ENCODE measurements around the gene TSC22D1.

Gene TSC22D1

DNA sequence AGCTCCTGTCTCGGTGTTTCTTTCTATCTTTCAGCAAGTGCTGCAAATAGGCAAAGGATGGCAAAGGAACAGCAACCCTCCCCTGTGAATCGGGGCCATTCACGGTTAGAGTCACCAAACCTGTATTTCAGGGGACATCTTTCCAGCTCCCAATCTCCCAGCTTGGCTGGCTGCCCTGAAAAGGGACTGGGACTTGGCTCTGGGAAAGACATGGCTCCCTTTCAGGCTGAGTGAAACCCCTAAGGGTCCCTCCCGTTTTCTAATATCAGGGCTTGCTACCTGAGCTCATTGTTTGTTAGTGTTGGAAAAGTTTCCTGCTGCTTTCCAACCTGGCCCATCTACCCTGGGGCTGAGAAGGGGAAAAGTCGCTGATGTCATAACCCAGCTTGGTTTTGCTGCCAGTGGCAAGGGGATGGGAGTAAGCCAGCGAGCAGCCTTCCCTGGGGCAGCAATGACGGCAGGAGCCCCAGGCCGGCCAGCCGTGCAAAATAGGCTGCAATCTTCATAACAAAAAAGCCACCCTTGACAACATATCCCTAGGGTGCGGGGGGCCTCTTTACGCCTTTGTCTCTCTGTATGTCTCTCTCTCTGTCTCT lies 172.6 kb downstream of the TSC22D1 start:
- no peak for DNase-seq
- in situ Hi-C loops (cut with HindIII; ENCODE audit: low pct_ligation_motif_present, low pct_unique_long_range_greater_than_20kb, low sequenced_read_pairs), result no loop called here

DNA sequence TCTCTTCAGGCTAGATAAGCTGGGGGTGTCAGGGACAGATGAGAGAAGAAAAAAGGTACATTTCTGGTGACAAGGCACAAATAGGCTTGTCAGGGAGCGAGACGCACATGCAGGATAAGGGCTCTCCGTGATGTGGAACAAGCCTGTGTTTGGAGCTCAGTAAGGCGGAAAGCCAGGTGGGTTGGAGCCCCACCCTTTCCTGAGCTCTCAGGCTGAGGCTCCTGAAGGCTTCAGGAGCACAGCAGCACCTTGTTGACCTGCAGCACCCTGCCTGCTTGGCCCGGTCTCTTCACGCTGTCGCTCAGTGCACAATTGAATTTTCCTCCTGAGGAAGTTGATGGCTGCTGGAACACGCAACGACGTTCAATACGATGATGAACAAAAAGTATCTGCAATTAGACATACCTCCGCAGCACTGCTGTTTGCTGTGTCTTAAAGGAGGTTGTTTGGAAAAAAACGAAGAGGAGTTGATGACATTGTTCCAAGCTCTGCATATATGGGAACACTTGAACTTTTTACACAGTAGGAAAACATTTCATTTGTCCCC lies 173.2 kb downstream of the TSC22D1 start:
- DNase-seq, result no peak
- in situ Hi-C loops (cut with HindIII; ENCODE audit: low pct_ligation_motif_present, low pct_unique_long_range_greater_than_20kb, low sequenced_read_pairs), result no loop called here

DNA sequence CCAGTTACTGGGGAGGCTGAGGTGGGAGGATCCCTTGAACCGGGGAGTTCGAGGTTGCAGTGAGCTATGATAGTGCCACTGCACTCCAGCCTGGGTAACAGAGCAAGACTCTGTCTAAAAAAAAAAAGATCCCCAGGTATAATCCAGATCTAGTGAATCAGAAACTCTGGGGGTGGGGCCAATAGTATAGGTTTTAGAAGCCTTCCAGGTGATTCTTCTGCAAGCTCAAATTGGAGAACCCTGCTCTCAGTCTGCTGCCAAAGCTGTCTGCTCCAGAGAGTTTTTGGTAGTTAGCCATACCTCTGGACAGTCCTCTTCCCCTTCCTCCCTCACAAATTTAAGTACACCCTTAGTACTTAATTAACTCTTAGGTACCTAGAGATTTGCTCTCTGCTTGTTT lies 174.6 kb downstream of the TSC22D1 start:
- no peak for DNase-seq
- in situ Hi-C loops (cut with HindIII; ENCODE audit: low pct_ligation_motif_present, low pct_unique_long_range_greater_than_20kb, low sequenced_read_pairs), result no loop called here

DNA sequence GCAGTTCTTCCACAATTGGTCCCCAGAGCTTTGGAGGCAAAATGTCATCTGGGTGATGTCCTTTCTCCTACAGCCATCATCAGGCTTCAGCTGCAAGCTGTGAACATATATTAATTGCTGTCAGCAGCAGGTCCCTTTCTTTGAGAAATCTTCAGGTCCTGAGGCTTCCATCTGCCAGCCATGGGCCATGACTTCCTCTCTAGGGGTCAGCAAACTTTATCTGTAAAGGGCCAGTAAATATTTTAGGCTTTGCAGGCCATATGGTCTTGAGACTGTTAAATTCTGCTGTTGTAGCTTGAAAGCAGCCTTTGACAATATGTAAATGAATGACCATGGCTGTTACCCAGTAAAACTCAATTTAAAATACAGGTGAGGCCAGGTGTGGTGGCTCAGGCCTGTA lies 175.4 kb downstream of the TSC22D1 start:
- in situ Hi-C loops (cut with HindIII; ENCODE audit: low pct_ligation_motif_present, low pct_unique_long_range_greater_than_20kb, low sequenced_read_pairs), result no loop called here
- DNase-seq, result no peak

DNA sequence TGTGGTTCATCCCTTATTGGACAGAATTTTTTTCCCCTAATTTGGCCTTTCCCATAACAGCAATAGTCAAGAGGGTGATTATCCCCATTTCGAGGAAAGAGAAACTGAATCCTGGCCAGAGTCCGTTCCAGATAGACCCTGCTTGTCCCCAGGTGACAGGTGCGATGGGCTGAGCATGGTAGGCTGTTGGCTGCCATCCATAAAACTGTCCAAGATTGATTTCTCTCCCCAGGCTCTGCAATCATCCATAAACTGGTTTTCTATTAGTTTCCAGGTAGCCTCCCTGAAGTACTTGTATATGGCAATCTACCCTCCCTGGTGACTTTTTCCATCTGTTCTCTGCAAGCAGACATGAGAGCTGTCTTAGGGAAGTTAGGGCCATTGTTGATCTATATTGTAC lies 177.1 kb downstream of the TSC22D1 start:
- no peak for DNase-seq

DNA sequence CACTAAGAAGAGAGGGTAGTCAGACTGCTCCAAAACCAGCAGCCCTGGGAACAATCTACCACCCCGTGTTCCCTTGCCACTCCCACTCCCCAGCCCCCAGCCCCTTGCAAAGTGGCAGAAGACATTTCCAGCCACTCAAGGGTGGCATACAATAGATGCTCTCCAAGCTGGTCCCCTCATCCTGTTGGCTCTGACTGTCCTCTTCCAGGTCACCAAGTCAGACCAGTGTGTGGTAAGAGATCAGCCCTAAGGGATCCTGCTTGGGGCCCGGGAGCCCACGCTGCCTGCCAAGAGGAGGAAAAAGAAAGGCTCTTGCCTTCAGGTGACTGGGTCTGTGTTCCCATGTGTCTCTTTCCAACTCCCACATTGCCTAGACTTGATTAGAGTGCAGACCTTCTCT lies 177.5 kb downstream of the TSC22D1 start:
- no peak for DNase-seq
- in situ Hi-C loops (cut with HindIII; ENCODE audit: low pct_ligation_motif_present, low pct_unique_long_range_greater_than_20kb, low sequenced_read_pairs), result no loop called here

More for the DNA sequence above, 177.1 kb downstream of the TSC22D1 start:
- in situ Hi-C loops (cut with HindIII; ENCODE audit: low pct_ligation_motif_present, low pct_unique_long_range_greater_than_20kb, low sequenced_read_pairs), result no loop called here

DNA sequence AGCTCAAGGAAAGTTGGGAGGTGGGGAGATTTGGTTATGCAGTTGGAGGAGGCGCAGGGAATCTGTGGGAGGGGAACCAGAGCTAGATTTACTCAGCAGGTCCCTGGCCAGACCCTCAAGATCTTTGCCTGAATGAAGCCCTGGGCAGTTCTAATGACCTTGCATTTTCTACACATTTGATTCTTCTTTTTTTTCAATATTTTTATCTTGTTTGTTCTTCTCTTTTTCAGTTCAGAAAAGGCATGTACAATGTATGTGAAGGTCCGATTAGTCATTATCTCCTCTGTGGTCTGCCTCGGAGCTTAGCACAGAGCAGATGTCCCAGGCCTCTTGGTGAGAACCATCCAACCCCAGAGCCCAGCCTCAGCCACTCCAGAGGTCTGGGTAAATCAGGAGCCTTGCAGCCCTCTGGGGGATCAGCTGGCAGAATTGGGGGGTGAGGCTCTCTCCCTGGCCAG lies 178.3 kb downstream of the TSC22D1 start:
- in situ Hi-C loops (cut with HindIII; ENCODE audit: low pct_ligation_motif_present, low pct_unique_long_range_greater_than_20kb, low sequenced_read_pairs), result no loop called here
- DNase-seq, result no peak

DNA sequence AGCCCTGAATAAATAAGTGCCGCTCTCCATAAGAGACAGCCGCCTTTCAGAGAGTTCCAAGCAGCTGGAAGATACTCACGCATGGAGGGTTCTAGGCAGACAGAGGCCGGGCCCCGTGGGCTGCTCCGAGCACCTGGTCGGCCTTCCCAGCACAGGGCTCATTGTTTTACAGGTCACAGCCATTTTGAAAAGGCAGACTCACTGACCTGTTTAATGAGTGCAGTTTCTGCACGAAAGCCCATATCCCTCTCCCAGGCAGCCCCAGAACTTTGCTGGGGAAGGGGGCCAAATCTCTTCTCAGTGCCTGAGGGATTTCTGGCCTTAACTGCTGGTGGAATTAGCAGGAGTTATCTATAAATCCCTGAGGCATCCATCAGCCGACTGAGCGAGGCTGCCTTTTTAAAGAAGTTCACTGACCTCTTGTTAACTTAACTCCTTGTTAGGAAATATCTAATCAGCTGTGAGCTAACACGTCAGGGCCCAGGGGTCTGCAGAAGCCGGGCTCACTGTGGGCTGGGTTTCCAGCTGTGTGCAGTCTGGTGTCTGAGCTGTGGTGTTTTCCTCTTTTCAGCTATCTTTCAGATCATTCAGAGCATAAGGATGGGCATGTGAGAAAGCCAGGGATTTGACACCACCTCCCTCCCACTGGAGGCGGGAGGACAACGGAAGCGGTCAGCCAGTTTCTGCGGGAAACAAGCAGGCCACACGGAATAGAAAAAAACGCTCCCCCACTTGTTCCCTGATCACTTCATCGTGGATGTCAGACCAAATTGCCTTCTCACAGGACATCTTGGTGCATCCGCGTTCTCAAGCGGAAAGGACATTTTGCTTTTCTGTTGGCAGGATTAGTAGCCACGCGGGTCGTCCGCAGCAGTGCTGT lies 179.2 kb downstream of the TSC22D1 start:
- DNase-seq, result no peak
- in situ Hi-C loops (cut with HindIII; ENCODE audit: low pct_ligation_motif_present, low pct_unique_long_range_greater_than_20kb, low sequenced_read_pairs), result no loop called here

DNA sequence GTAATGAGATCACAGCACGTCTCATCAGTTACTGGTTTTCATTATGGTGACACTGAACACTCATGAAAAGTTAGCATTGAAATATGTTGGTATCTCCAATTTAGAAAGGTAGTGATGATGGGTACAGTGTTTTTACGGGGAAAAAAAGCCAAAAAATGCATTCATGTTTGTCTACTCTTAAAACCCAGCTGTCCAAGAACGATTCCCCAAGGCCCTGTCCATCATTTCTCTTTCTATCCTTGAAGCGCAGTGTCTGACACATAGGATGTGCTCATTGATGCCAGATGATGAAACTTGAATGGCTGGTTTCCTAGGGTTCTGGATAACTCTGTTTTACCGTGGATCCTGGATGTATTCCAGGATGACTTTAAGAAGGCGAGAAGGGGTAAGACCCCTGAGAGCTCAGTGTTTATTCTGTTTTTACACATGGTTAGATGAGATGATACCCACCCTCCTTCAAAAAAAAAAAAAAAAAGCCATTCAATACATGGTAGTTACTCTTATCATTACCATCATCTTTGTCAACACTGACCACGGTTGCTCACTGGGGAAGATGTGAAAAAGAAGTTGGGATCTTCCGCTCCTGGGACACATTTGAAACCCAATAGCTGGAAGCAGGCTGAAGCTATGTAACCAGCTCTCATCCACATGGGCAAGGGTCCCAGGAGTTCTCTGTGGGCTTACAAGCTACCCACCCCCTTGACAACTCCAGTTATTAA lies 180.0 kb downstream of the TSC22D1 start:
- DNase-seq, result no peak
- in situ Hi-C loops (cut with HindIII; ENCODE audit: low pct_ligation_motif_present, low pct_unique_long_range_greater_than_20kb, low sequenced_read_pairs), result no loop called here

DNA sequence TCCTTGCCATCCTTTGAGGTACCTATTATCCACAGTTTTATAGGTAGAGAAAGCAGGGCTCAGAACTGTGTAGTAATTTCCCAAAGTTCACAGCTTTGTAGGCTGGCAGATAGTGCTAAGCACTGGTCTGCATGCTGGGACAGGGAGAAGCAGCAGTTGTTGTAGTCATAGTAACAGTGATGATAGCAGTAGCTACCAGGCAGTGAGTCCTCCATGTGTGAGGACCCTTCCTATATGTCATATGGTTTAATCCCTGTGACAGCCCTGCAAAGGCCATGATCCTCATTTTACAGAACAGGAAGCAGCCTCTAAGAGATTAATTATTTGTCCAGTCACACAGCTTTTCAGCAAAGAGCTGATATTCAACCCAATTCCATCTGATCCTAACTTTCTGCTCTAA lies 181.5 kb downstream of the TSC22D1 start:
- in situ Hi-C loops (cut with HindIII; ENCODE audit: low pct_ligation_motif_present, low pct_unique_long_range_greater_than_20kb, low sequenced_read_pairs), result no loop called here
- DNase-seq, result no peak

DNA sequence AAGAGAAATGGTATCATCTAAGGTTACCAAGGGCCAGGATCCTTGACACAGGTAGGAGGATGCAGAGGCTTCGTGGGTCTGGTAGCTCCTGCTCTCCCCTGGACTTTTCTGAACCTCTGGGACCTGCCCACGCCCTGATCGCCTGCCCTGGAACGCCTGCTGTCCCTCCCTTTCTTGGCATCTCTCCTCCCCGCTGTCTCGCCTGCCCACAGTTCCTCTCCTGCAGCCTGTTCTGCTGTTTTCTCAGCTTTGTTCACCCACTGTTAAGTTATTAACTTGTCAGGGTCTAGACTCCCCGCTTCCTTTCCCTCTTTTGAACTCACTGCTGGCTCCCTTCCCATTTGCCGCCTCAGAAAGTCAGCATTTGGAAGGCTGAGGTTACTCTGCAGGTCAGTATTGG lies 182.7 kb downstream of the TSC22D1 start:
- in situ Hi-C loops (cut with HindIII; ENCODE audit: low pct_ligation_motif_present, low pct_unique_long_range_greater_than_20kb, low sequenced_read_pairs), result no loop called here

DNA sequence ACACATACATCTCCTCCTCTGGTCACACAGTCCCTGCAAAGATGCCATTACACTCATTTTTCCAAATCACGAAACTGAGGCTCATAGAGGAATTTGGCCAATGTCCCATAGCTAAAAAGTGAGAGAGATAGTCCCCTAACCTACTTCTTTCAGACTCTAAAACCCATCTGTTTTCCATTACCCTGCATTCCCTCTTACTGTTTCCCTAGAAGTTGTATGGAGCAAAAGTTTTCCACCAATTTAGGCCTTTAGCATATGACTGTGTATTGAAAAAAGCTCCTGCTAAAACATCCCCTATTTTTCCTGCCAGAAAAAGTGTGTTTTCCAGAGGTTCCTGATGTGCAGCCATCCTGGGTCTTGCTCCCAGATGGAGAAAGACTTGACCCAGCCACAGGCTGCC lies 186.3 kb downstream of the TSC22D1 start:
- in situ Hi-C loops (cut with HindIII; ENCODE audit: low pct_ligation_motif_present, low pct_unique_long_range_greater_than_20kb, low sequenced_read_pairs), result no loop called here
- DNase-seq, result no peak

More for the DNA sequence above, 182.7 kb downstream of the TSC22D1 start:
- peak; percentile 34 for DNase-seq

DNA sequence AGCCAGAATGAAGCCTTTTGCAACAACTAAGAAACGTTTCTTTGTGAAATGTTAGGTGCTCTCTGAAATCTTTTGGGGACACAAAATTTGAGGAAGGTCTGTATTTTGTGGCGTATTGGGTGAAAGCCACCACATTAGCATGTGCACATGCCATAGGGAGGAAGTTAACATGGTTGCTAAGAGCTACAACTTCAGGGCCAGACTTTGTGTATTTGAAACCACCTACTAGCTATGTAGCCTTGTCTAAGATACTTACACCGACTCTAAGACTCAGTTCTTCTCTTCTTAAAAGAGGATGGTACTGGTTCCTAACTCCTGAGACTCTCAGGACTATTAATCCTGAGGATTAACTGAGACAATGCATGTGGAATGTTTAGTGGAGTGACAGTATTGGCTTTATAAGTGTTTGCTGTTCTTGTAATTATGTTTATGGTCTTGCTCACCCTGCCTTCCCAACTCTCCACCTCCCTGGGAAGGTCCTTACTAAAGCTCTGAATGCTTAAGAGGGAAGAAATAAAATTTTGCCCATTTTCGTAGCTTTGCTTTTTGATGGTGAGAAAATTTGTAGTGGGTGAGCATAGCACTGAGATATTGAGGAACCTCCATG lies 187.0 kb downstream of the TSC22D1 start:
- DNase-seq, result no peak
- in situ Hi-C loops (cut with HindIII; ENCODE audit: low pct_ligation_motif_present, low pct_unique_long_range_greater_than_20kb, low sequenced_read_pairs), result no loop called here

DNA sequence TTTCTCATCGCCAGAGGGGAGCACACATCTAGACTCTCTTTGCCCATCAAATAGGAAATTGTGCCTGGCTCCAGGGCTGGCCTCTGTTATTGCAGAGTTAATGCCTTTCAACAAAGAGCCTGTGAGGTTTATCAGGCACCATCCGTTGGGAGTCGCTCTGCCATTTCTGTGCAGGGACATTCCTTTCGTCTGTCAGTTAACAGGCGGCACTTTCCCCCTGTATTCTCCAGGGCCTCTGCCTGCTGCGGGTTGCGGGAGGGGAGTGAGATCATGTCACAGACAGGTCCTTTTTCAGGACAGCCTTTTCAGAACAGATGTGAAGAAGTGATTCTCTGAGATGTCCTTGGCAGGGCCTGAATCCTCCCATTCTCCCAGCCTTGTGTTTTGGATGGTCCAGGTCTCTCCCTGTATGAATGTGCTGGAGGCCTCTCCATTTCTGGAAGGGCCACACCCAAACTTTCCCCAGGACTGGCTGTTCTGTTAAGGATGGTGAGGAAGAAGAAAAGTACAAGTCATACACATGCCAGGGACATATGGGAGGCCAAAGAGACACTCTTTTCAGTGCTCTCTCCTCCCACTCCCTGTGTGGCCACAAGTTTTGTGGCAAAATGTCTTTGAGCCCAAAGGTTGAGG lies 187.6 kb downstream of the TSC22D1 start:
- DNase-seq, result no peak
- in situ Hi-C loops (cut with HindIII; ENCODE audit: low pct_ligation_motif_present, low pct_unique_long_range_greater_than_20kb, low sequenced_read_pairs), result no loop called here

DNA sequence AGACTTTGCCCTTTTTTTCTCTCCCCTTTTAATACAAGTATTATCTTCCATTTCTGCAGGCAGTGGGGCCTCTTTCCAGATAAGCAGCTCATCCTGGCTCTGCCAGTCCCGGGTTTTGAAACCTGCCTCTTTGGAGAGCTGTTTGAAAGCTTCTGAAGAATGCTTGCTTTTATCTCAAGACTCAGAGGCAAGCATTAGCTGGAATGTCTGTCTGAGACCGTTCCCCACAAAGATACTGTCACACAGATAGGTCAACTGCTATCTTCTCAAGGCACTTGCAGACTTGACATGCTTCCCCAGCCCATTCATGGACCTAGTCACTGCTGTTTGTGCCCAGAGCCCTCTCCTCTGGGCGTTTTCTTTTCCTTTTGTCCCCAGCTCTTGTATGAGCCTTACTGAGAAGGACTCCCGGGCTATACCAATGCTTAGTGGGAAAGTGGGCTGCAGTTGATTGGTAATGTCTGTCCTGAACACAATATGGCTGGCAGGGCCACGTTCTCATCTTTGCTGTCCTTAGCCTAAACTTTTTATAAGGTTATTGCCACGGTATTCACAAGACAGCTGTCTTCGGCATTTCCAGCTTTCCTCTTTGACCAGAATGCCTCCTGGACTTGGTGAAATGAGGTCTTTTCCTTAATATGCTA lies 189.1 kb downstream of the TSC22D1 start:
- no peak for DNase-seq
- in situ Hi-C loops (cut with HindIII; ENCODE audit: low pct_ligation_motif_present, low pct_unique_long_range_greater_than_20kb, low sequenced_read_pairs), result no loop called here

DNA sequence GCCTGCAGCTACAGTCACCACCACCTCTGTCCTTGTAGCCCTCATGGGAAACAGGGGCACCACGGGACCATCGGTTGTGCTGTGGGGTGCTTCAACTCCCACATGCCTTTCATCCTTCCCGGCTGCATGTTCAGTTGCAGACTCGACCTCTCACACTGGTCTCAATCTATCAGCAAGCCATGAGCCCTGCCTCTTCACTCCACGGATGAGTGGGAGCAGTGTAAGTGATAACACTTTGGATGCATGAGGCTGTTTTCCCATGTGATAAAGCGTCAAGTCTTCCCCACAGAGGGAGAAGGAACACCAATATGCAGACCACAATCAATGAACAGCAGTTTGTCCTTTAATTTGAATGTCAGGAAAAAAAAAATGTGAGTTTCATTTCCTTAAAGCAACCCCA lies 190.3 kb downstream of the TSC22D1 start:
- DNase-seq, result no peak

DNA sequence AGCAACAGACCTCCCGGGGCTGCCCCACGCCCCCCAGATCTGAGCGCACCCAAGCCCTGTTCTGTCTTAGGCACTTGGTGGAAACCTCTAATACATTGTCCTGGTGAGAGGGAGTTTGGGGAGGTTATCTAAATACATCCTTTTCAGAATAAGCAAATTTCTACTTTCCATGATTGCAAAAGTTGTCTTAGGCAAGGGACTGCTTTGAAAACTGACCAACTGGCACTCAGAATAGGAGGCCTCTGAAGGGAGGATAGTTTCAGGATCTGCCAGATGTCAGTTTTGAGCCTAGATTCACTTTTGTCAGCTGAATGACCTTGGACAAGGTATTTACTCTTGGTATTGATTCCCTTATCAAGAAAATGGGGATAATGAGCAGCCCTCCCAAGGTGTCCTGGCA lies 190.7 kb downstream of the TSC22D1 start:
- in situ Hi-C loops (cut with HindIII; ENCODE audit: low pct_ligation_motif_present, low pct_unique_long_range_greater_than_20kb, low sequenced_read_pairs), result no loop called here
- DNase-seq, result no peak

More for the DNA sequence above, 190.3 kb downstream of the TSC22D1 start:
- in situ Hi-C loops (cut with HindIII; ENCODE audit: low pct_ligation_motif_present, low pct_unique_long_range_greater_than_20kb, low sequenced_read_pairs), result no loop called here

DNA sequence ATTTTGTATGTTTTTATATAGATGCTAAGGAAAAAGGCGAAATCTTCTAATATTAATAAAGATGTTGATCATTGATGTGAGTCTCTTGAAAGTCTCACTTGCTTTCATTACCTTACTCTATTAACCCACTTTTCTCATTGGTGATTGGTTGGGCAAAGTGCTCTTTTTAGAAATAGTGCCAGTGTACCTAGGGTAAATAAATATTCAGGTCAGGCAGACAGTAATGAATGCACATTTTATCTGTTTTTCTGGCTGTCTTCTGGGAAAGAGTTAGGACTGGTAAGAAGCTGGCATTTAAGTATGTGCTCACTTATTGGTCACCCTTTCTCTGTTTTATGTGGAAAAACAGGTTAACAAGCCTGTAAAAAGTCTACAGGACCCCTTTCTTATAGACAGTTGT lies 191.4 kb downstream of the TSC22D1 start:
- in situ Hi-C loops (cut with HindIII; ENCODE audit: low pct_ligation_motif_present, low pct_unique_long_range_greater_than_20kb, low sequenced_read_pairs), result no loop called here
- no peak for DNase-seq
